ENCODE data around the gene GPC6. TPM values are rescaled to one million over a fixed set of nuclear protein-coding genes. Genes with fewer than 3 reads are reported as not detected.

GPC6 gene
- total RNA-seq, 1 experiment from 2014 or later = 0.22 TPM

- ChIA-PET CTCF (no interaction called here), RAD21 (ENCODE audit: low non-redundant PET in 1 of 2, low total read pairs in 2 of 2, uncharacterized antibody in 2 of 2, unreplicated experiment in 2 of 2) (no interaction called here), POLR2A (no interaction called here)
- H2AFZ ChIP-seq (ENCODE audit: low read depth, low read length, poor library complexity, severe bottlenecking) = no peak overlapping the region
- H4K20me1 ChIP-seq (ENCODE audit: insufficient read depth) = no peaks in the 10 kb centered on the region
- ATAC-seq = no peak
- BruUV-seq (replicated peaks) = no TSS peak
- no peak overlapping the region for H3K4me3 ChIP-seq (replicated peaks in 1 of 2; ENCODE audit: low read depth in 1 of 2, low read length in 2 of 2)
- no peaks in the 10 kb centered on the region for H3K36me3 ChIP-seq (ENCODE audit: control insufficient read depth in 1 of 2, insufficient read depth in 2 of 2, low read length in 2 of 2)
- TF ChIP-seq POLR2A (IDR thresholded peaks at IDR 0.05; ENCODE audit: borderline replicate concordance, extremely low read depth, insufficient read depth, insufficient read length) (no peak), CTCF (IDR thresholded peaks at IDR 0.05 in 2 of 3, conservative IDR thresholded peaks at IDR 0.05 in 1 of 3; ENCODE audit: borderline replicate concordance in 1 of 3, insufficient read depth in 1 of 3, low read depth in 2 of 3, low read length in 2 of 3) (no peak), REST (IDR thresholded peaks at IDR 0.05; ENCODE audit: low read depth) (no peak), SRF (IDR thresholded peaks at IDR 0.05; ENCODE audit: low read depth) (no peak)
- H3K27ac ChIP-seq (ENCODE audit: low read depth, low read length) = no peak overlapping the region
- H3K9ac ChIP-seq (ENCODE audit: low read length) = no peak overlapping the region
- intact Hi-C loops (cut with micrococcal nuclease) = no loop called here
- peaks cover 8 to 30% of the 10 kb centered on the region in 2 experiments; a peak in 2 of 4 replicates for H3K9me3 ChIP-seq (ENCODE audit: control insufficient read depth in 1 of 2, insufficient read depth in 1 of 2, low read depth in 1 of 2, low read length in 2 of 2)
- no peaks in the 10 kb centered on the region for H3K27me3 ChIP-seq (ENCODE audit: insufficient read depth, low read length)
- H3K4me2 ChIP-seq (ENCODE audit: low read length) = no peak overlapping the region
- DNase-seq (ENCODE audit: low read depth, low spot score) = no peak
- no peaks in the 10 kb centered on the region for H3K79me2 ChIP-seq (ENCODE audit: insufficient read depth, low read length)
- H3K4me1 ChIP-seq (ENCODE audit: control insufficient read depth in 1 of 2, insufficient read depth in 2 of 2, low read length in 2 of 2) = no peaks in the 10 kb centered on the region
- H3K9me2 ChIP-seq (ENCODE audit: insufficient read depth) = no peaks in the 10 kb centered on the region
Measured at GRCh38 chr13:93708308-93709075, 481.9 kb downstream of the GPC6 start.
